ENCODE measurements around the gene SLC24A4. TPM values are rescaled to one million over a fixed set of nuclear protein-coding genes. Genes with fewer than 3 reads are reported as not detected.

Gene SLC24A4
- polyA plus RNA-seq, 3 donors = 0.19 to 0.59 (median 0.30) TPM

- no peak for DNase-seq (ENCODE audit: extremely low read depth in 1 of 11, low read depth in 9 of 11, low spot score in 4 of 11)
These were observed 137.6 kb downstream of the SLC24A4 start for GRCh38 chr14:92460541-92460915.

GRCh38 chr14:92460916-92461579 is 138.1 kb downstream of the SLC24A4 start:
- peak in 1 of 11 donors; percentile 12 for DNase-seq (ENCODE audit: extremely low read depth in 1 of 11, low read depth in 9 of 11, low spot score in 4 of 11)

- no peak for DNase-seq (ENCODE audit: extremely low read depth in 1 of 11, low read depth in 9 of 11, low spot score in 4 of 11)
These were observed 138.9 kb downstream of the SLC24A4 start for GRCh38 chr14:92461891-92462290.

- no peak for DNase-seq (ENCODE audit: extremely low read depth in 1 of 11, low read depth in 9 of 11, low spot score in 4 of 11)
These were observed 139.6 kb downstream of the SLC24A4 start for GRCh38 chr14:92462568-92462967.

- no peak for DNase-seq (ENCODE audit: extremely low read depth in 1 of 11, low read depth in 9 of 11, low spot score in 4 of 11)
These were observed 140.2 kb downstream of the SLC24A4 start for GRCh38 chr14:92463141-92463540.

GRCh38 chr14:92464156-92464555 is 141.2 kb downstream of the SLC24A4 start:
- DNase-seq (ENCODE audit: extremely low read depth in 1 of 11, low read depth in 9 of 11, low spot score in 4 of 11) = no peak

GRCh38 chr14:92464716-92465115 is 141.8 kb downstream of the SLC24A4 start:
- DNase-seq (ENCODE audit: extremely low read depth in 1 of 11, low read depth in 9 of 11, low spot score in 4 of 11) = no peak

- no peak for DNase-seq (ENCODE audit: extremely low read depth in 1 of 11, low read depth in 9 of 11, low spot score in 4 of 11)
These were observed 142.5 kb downstream of the SLC24A4 start for GRCh38 chr14:92465353-92466055.

- no peak for DNase-seq (ENCODE audit: extremely low read depth in 1 of 11, low read depth in 9 of 11, low spot score in 4 of 11)
These were observed 143.1 kb downstream of the SLC24A4 start for GRCh38 chr14:92466059-92466458.

- no peak for DNase-seq (ENCODE audit: extremely low read depth in 1 of 11, low read depth in 9 of 11, low spot score in 4 of 11)
These were observed 146.6 kb downstream of the SLC24A4 start for GRCh38 chr14:92469515-92469914.

GRCh38 chr14:92470215-92470614 is 147.2 kb downstream of the SLC24A4 start:
- DNase-seq (ENCODE audit: extremely low read depth in 1 of 11, low read depth in 9 of 11, low spot score in 4 of 11) = no peak

GRCh38 chr14:92470811-92471210 is 147.8 kb downstream of the SLC24A4 start:
- DNase-seq (ENCODE audit: extremely low read depth in 1 of 11, low read depth in 9 of 11, low spot score in 4 of 11) = no peak

GRCh38 chr14:92471919-92472318 is 149.0 kb downstream of the SLC24A4 start:
- DNase-seq (ENCODE audit: extremely low read depth in 1 of 11, low read depth in 9 of 11, low spot score in 4 of 11) = no peak

- no peak for DNase-seq (ENCODE audit: extremely low read depth in 1 of 11, low read depth in 9 of 11, low spot score in 4 of 11)
These were observed 149.9 kb downstream of the SLC24A4 start for GRCh38 chr14:92472860-92473259.

GRCh38 chr14:92473261-92473968 is 150.4 kb downstream of the SLC24A4 start:
- DNase-seq (ENCODE audit: extremely low read depth in 1 of 11, low read depth in 9 of 11, low spot score in 4 of 11) = no peak

GRCh38 chr14:92473969-92474535 is 151.1 kb downstream of the SLC24A4 start:
- no peak for DNase-seq (ENCODE audit: extremely low read depth in 1 of 11, low read depth in 9 of 11, low spot score in 4 of 11)

- DNase-seq (ENCODE audit: extremely low read depth in 1 of 11, low read depth in 9 of 11, low spot score in 4 of 11) = no peak
These were observed 152.1 kb downstream of the SLC24A4 start for GRCh38 chr14:92475037-92475436.

GRCh38 chr14:92475451-92476187 is 152.7 kb downstream of the SLC24A4 start:
- DNase-seq (ENCODE audit: extremely low read depth in 1 of 11, low read depth in 9 of 11, low spot score in 4 of 11) = no peak

GRCh38 chr14:92480856-92481255 is 157.9 kb downstream of the SLC24A4 start:
- no peak for DNase-seq (ENCODE audit: extremely low read depth in 1 of 11, low read depth in 9 of 11, low spot score in 4 of 11)
